ACC112 (cell line): Measurements from ENCODE around the gene BRSK2.

Experiments used
- H2AFZ ChIP-seq: fragments of 200-600 bp; sonication (generic); one replicate; pipeline ENCODE4 v1.6.0; 2017; ENCODE audit warnings: antibody characterized with exemption, low read length; ENCODE audit not compliant: unreplicated experiment
- H3K27ac ChIP-seq: fragments of 200-600 bp; sonication (generic); 2 replicates; pipeline ENCODE4 v1.5.1; 2014; ENCODE audit warnings: low read depth, mild to moderate bottlenecking, antibody characterized with exemption, low read length, moderate library complexity
- H3K27me3 ChIP-seq: fragments of 200-600 bp; sonication (generic); 2 replicates; pipeline ENCODE4 v1.6.1; 2014; ENCODE audit warnings: mild to moderate bottlenecking, antibody characterized with exemption, low read length, moderate library complexity, mixed read lengths; ENCODE audit not compliant: insufficient read depth
- H3K36me3 ChIP-seq: fragments of 200-600 bp; sonication (generic); 2 replicates; pipeline ENCODE4 v1.6.1; 2016; ENCODE audit warnings: mild to moderate bottlenecking, antibody characterized with exemption, low read length, moderate library complexity, mixed read lengths; ENCODE audit not compliant: insufficient read depth
- H3K4me1 ChIP-seq: fragments of 200-600 bp; sonication (generic); one replicate; pipeline ENCODE4 v1.6.1; 2016; ENCODE audit warnings: low read length, mixed read lengths; ENCODE audit not compliant: insufficient read depth, unreplicated experiment, control insufficient read depth
- H3K4me3 ChIP-seq: fragments of 200-600 bp; sonication (generic); 2 replicates; pipeline ENCODE4 v1.5.1; 2014; ENCODE audit warnings: mild to moderate bottlenecking, low read depth, low read length
- H3K79me2 ChIP-seq: fragments of 200-600 bp; sonication (generic); one replicate; pipeline ENCODE4 v1.6.0; 2016; ENCODE audit warnings: low read length; ENCODE audit not compliant: control insufficient read depth, unreplicated experiment, insufficient read depth

Gene BRSK2

DNA sequence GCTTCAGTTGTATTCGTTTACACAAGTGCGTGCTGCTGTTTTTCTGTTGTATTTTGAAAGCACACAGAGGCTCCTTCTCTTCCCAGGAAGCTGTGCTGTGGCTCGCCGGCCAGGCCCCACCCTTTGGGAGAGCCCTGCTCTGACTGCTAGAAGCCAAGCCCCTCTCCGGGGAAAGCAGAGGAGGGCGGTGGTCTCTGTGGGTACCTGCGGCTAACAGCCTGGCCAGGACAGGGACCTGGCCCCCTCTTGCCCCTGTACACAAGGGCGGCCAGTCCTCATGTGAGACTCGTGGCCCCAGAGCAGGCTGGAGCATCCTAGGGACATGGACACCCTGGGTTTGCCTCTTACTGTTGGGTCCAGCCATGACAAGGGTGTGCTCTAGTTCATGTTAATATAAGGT is 82.0 kb downstream of the BRSK2 start:
- no peaks in the 10 kb centered on the region for H3K4me1 ChIP-seq
- no peaks in the 10 kb centered on the region for H3K36me3 ChIP-seq
- H3K27ac ChIP-seq: no peak overlapping the region
- H2AFZ ChIP-seq: no peak overlapping the region
- no peaks in the 10 kb centered on the region for H3K27me3 ChIP-seq
- H3K4me3 ChIP-seq: no peak overlapping the region
- no peaks in the 10 kb centered on the region for H3K79me2 ChIP-seq

- no peak overlapping the region for H2AFZ ChIP-seq
- no peak overlapping the region for H3K4me3 ChIP-seq
- no peak overlapping the region for H3K27ac ChIP-seq
- H3K27me3 ChIP-seq: no peaks in the 10 kb centered on the region
- no peaks in the 10 kb centered on the region for H3K79me2 ChIP-seq
- H3K4me1 ChIP-seq: no peaks in the 10 kb centered on the region
- no peaks in the 10 kb centered on the region for H3K36me3 ChIP-seq
Observed at GRCh38 chr11:1472180-1473005, 82.7 kb downstream of the BRSK2 start.

- Histone ChIP-seq H3K27me3 (no peaks in the 10 kb centered on the region), H3K4me3 (no peak overlapping the region), H3K79me2 (no peaks in the 10 kb centered on the region), H3K4me1 (no peaks in the 10 kb centered on the region), H3K36me3 (no peaks in the 10 kb centered on the region), H3K27ac (no peak overlapping the region), H2AFZ (no peak overlapping the region)
Observed at GRCh38 chr11:1473011-1473628, 83.4 kb downstream of the BRSK2 start.

DNA sequence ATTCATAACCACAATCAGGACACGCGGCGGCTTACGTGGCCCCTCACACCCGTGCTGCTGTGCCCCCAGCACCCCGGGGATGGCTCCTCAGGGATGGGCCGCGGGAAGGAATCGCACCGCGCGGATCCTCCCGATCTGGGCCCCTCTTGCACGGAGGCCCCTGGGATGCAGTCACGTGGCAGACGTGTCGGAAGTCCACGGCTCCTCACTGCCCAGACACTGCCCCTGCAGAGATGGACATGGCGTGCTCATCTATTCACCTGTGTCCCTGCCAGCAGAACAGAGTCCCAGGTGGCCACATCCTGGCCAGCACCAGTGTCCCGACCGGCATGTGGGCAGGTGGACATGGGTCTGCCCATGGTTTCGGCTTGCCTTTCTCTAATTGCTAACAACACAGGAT is 84.1 kb downstream of the BRSK2 start:
- Histone ChIP-seq H3K79me2 (no peaks in the 10 kb centered on the region), H3K27ac (no peak overlapping the region), H2AFZ (no peak overlapping the region), H3K36me3 (no peaks in the 10 kb centered on the region), H3K27me3 (no peaks in the 10 kb centered on the region), H3K4me3 (no peak overlapping the region), H3K4me1 (no peaks in the 10 kb centered on the region)

GRCh38 chr11:1475841-1476240 is 86.1 kb downstream of the BRSK2 start:
- Histone ChIP-seq H3K4me1 (no peaks in the 10 kb centered on the region), H3K27ac (no peak overlapping the region), H3K36me3 (no peaks in the 10 kb centered on the region), H2AFZ (no peak overlapping the region), H3K4me3 (no peak overlapping the region), H3K27me3 (no peaks in the 10 kb centered on the region), H3K79me2 (no peaks in the 10 kb centered on the region)

DNA sequence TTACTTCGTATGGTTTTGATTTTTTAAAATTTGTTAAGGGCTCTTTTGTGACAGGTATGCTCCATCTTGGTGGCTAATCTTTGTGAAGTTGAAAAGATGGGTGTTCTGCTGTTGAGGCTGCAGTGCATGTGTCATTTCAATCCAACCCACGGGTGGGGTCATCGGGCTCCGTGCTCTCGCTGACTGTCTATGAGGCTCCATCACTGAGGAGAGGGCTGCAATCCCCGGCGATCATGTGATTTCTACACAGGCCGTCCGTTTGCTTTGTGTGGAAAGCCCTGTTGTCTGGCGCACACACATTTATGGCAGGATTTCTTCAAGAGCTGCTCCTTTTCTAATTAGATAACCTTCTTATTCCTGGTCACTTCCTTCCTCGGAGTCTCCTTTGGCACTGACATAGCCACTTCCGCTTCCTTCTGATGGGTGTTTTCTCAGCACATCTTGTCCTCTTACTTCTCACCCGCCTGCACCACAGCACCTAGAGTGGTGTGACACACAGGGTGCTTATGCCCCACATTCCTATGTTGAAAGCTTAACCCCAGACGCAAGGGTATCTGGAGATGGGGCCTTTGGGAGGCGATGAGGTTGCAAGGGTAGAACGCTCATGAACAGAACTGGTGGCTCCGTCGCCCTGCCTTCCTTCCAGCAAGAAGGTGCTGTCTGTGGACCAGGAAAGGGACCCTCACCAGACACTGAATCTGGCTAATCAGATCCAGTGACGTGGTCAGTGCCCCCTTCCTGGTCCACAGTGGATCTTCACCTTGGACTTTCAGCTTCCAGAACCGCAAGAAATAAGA is 87.4 kb downstream of the BRSK2 start:
- H3K4me1 ChIP-seq: no peaks in the 10 kb centered on the region
- H3K27ac ChIP-seq: no peak overlapping the region
- no peaks in the 10 kb centered on the region for H3K36me3 ChIP-seq
- no peaks in the 10 kb centered on the region for H3K27me3 ChIP-seq
- no peak overlapping the region for H3K4me3 ChIP-seq
- H2AFZ ChIP-seq: no peak overlapping the region
- H3K79me2 ChIP-seq: no peaks in the 10 kb centered on the region

DNA sequence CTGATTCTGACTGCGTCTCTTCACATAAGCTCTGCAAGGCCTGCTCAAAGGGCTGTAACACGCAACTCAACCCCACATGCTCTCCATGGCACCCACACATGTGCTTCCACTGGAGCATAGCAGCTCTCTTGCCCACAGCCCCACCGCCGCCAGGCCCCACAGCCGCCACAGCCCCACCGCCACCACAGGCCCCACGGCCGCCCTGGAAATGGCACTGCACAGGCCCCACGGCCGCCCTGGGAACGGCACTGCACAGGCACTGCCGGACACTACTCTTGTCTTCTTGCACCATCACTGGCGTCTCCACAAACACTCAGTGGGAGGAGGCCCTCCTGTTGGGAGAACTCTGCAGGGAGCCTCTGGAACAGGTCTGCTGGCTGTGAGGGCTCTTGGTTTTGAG is 88.3 kb downstream of the BRSK2 start:
- Histone ChIP-seq H2AFZ (no peak overlapping the region), H3K27me3 (no peaks in the 10 kb centered on the region), H3K4me1 (no peaks in the 10 kb centered on the region), H3K36me3 (no peaks in the 10 kb centered on the region), H3K4me3 (no peak overlapping the region), H3K79me2 (no peaks in the 10 kb centered on the region), H3K27ac (no peak overlapping the region)

- Histone ChIP-seq H3K36me3 (no peaks in the 10 kb centered on the region), H3K27me3 (no peaks in the 10 kb centered on the region), H3K79me2 (no peaks in the 10 kb centered on the region), H3K4me1 (no peaks in the 10 kb centered on the region), H3K27ac (no peak overlapping the region), H3K4me3 (no peak overlapping the region), H2AFZ (no peak overlapping the region)
Observed at GRCh38 chr11:1478544-1478943, 88.8 kb downstream of the BRSK2 start.

GRCh38 chr11:1479006-1479677 is 89.4 kb downstream of the BRSK2 start:
- Histone ChIP-seq H3K27me3 (no peaks in the 10 kb centered on the region), H2AFZ (no peak overlapping the region), H3K36me3 (no peaks in the 10 kb centered on the region), H3K79me2 (peaks cover 3% of the 10 kb centered on the region), H3K27ac (no peak overlapping the region), H3K4me3 (no peak overlapping the region), H3K4me1 (no peaks in the 10 kb centered on the region)

- H2AFZ ChIP-seq: no peak overlapping the region
- H3K4me3 ChIP-seq: no peak overlapping the region
- no peaks in the 10 kb centered on the region for H3K4me1 ChIP-seq
- H3K79me2 ChIP-seq: peaks cover 4% of the 10 kb centered on the region
- no peaks in the 10 kb centered on the region for H3K36me3 ChIP-seq
- no peak overlapping the region for H3K27ac ChIP-seq
- no peaks in the 10 kb centered on the region for H3K27me3 ChIP-seq
Observed at GRCh38 chr11:1479678-1480118, 90.0 kb downstream of the BRSK2 start.
